Activated B cell treated with CpG ODN at 0.5 μM for 24 hours (primary cell): Measurements from ENCODE around the gene CHAT. TPM values are rescaled to one million over a fixed set of nuclear protein-coding genes. Genes with fewer than 3 reads are reported as not detected.

Source experiments
- ATAC-seq: fragments of 200-7000 bp; cut with Tn5 transposase; one replicate; pipeline ENCODE4 v1.10.0; 2021; ENCODE audit warnings: low read depth, mild to moderate bottlenecking, moderate library complexity
- CTCF ChIA-PET: fragments of 350-600 bp; sonication (Branson Sonifier 250); formaldehyde crosslinking; loops from one replicate; lab custom pipeline; 2021; ENCODE audit warnings: antibody characterized with exemption; lab: Charles Lee
- POLR2A ChIA-PET: fragments of 350-600 bp; sonication (Branson Sonifier 250); formaldehyde crosslinking; loops from one replicate; lab custom pipeline; 2021; ENCODE audit warnings: antibody characterized with exemption; lab: Charles Lee
- DNase-seq: peaks from one replicate; pipeline ENCODE4 v3.0.0; 2022
- H3K27ac Mint-ChIP-seq: one replicate; pipeline ENCODE4 v1.8.0; 2020; ENCODE audit warnings: mixed read lengths
- H3K27me3 Mint-ChIP-seq: one replicate; pipeline ENCODE4 v1.8.0; 2021; ENCODE audit warnings: mixed read lengths
- H3K36me3 Mint-ChIP-seq: one replicate; pipeline ENCODE4 v1.8.0; 2021; ENCODE audit warnings: low read depth, mixed read lengths
- H3K4me1 Mint-ChIP-seq: one replicate; pipeline ENCODE4 v1.8.0; 2021; ENCODE audit warnings: mixed read lengths
- H3K4me3 Mint-ChIP-seq: one replicate; pipeline ENCODE4 v1.8.0; 2020; ENCODE audit warnings: mild to moderate bottlenecking, mixed read lengths
- H3K9me3 Mint-ChIP-seq: one replicate; pipeline ENCODE4 v1.8.0; 2020; ENCODE audit warnings: mixed read lengths
- intact Hi-C: fragments of 100-400 bp; cut with micrococcal nuclease; formaldehyde crosslinking; loops from one replicate; pipeline ENCODE4 v1.15.1; 2024
- total RNA-seq: library from RNA; stranded (reverse); gene quantifications from 2 replicates; pipeline ENCODE4 v1.2.3, GENCODE V29; 2022
- TF ChIP-seq, protein P1 (sequence below): fragments of 200-600 bp; IDR thresholded peaks from one replicate; pipeline ENCODE4 v1.8.0; 2022; ENCODE audit warnings: antibody characterized with exemption, mild to moderate bottlenecking

The CHAT gene
- total RNA-seq, 1 donor from 2014 or later: not detected

DNA sequence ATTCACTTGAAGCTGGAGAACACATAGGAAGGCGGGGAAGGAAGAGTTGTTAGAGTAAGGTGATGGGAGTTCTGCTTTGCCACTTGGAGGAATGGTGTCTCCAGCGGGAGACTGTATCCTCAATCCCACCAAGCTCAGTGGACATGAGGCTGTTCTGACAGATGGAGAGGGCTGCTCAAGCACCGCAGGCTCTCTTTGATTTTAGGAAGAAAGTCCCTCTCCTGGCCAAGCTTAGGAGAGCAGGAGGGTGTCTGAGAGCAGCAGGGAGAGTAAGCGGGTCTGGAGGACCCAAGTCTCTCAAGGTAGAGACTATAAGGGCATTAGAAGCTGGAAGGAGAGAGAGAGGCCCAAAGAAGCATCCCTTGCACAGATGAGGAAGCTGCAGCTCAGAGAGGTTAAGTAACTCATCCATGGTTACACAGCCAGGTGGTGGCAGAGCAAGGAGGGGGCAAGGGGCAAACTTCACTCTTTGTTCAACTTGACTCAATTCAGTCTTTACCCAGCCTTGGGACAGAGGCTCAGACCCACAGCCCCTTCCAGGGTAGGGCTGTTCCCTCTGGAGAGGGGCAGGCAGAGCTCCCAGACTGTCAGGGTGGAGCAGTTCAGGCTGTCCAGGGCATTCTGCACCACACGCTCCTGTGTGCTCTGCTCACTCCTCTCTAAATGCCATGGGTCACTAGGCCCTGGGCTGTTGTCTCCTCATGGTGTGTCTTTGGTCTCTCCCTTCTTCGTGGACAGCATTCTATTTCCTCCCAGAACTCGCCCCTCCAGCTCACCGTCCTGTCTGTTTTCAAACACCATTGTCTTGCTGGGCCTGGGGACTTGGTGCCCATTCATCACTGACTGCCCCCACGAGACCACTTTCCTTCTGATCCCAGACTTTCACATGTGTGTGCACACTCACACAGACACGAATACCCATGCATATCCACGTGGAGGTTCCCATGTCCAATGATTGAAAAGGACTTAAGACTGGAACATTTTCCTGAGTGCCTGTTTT, 8.9 kb downstream of the CHAT start:
- H3K27me3 Mint-ChIP-seq: peaks cover 24% of the 10 kb centered on the region
- TF ChIP-seq, protein P1, sequence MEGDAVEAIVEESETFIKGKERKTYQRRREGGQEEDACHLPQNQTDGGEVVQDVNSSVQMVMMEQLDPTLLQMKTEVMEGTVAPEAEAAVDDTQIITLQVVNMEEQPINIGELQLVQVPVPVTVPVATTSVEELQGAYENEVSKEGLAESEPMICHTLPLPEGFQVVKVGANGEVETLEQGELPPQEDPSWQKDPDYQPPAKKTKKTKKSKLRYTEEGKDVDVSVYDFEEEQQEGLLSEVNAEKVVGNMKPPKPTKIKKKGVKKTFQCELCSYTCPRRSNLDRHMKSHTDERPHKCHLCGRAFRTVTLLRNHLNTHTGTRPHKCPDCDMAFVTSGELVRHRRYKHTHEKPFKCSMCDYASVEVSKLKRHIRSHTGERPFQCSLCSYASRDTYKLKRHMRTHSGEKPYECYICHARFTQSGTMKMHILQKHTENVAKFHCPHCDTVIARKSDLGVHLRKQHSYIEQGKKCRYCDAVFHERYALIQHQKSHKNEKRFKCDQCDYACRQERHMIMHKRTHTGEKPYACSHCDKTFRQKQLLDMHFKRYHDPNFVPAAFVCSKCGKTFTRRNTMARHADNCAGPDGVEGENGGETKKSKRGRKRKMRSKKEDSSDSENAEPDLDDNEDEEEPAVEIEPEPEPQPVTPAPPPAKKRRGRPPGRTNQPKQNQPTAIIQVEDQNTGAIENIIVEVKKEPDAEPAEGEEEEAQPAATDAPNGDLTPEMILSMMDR: no peak
- H3K36me3 Mint-ChIP-seq: no peaks in the 10 kb centered on the region

DNA sequence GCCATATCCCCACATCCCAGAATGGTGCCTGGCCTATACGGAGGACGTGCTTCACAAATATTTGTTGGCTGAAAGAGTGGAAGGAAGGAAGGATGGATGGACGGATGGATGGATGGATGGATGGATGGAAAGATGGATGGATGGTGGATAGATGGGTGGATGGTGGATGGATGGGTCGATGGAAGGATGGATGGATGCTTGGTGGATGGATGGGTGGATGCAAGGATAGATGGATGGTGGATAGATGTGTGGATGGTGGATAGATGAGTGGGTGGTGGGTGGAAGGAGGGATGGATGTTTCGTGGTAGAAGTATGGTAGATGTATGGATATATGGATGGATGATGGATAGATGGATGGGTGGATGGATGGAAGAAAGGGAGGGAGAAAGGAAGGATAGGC, 10.8 kb downstream of the CHAT start:
- ChIA-PET POLR2A (no interaction called here), CTCF (no interaction called here)
- peaks cover 5% of the 10 kb centered on the region for H3K27me3 Mint-ChIP-seq
- H3K4me3 Mint-ChIP-seq: no peak overlapping the region
- TF ChIP-seq, protein P1: no peak
- no peaks in the 10 kb centered on the region for H3K9me3 Mint-ChIP-seq
- no peak for DNase-seq
- intact Hi-C loops: no loop called here
- no peak overlapping the region for H3K27ac Mint-ChIP-seq
- no peak for ATAC-seq
- no peaks in the 10 kb centered on the region for H3K4me1 Mint-ChIP-seq
- no peaks in the 10 kb centered on the region for H3K36me3 Mint-ChIP-seq

More for the DNA sequence above, 8.9 kb downstream of the CHAT start:
- no peak overlapping the region for H3K27ac Mint-ChIP-seq
- intact Hi-C loops: no loop called here
- DNase-seq (no peak), ATAC-seq (no peak)
- no peaks in the 10 kb centered on the region for H3K4me1 Mint-ChIP-seq
- ChIA-PET CTCF (no interaction called here), POLR2A (no interaction called here)
- no peak overlapping the region for H3K4me3 Mint-ChIP-seq
- H3K9me3 Mint-ChIP-seq: no peaks in the 10 kb centered on the region

DNA sequence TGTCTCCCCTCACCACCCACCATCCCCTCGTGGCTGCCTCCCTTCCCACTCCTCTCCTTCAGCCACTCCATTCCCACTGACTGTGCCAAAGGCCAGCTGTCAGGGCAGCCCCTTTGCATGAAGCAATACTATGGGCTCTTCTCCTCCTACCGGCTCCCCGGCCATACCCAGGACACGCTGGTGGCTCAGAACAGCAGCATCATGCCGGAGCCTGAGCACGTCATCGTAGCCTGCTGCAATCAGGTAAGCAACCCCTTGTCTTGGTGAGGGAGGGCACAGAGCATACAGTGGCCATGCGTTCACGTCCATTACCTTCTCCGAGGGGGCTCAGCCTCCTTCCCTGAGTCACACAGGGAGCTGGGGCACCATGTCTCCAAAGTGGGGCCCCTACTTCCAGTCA, 11.6 kb downstream of the CHAT start:
- ChIA-PET POLR2A (no interaction called here), CTCF (no interaction called here)
- Mint-ChIP-seq H3K27me3 (no peaks in the 10 kb centered on the region), H3K4me1 (no peaks in the 10 kb centered on the region), H3K9me3 (no peaks in the 10 kb centered on the region), H3K27ac (no peak overlapping the region), H3K4me3 (no peak overlapping the region), H3K36me3 (no peaks in the 10 kb centered on the region)
- intact Hi-C loops: no loop called here
- DNase-seq: no peak
- TF ChIP-seq, protein P1: no peak
- no peak for ATAC-seq

DNA sequence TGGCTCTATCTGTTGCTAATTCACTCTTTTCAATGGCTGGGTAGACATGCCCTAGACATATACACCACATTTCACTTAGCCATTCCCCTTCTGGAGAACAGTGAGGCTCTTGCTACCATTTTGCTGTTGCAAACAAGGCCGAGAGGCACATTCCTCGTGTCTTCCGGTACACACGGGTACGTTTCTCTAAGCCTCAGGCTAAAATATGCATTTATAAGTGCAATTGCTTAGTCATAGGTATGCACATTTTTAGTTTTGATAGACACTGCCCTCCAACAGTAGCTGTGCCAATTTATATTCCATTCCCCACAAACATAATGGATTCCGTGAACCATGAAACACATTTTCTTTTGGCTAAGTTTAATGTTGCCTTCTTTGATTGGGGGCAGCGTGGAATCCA, 13.2 kb downstream of the CHAT start:
- POLR2A ChIA-PET: no interaction called here
- CTCF ChIA-PET: no interaction called here
- H3K27me3 Mint-ChIP-seq: no peaks in the 10 kb centered on the region
- TF ChIP-seq, protein P1: no peak
- no peak overlapping the region for H3K27ac Mint-ChIP-seq
- no peak overlapping the region for H3K4me3 Mint-ChIP-seq
- no peaks in the 10 kb centered on the region for H3K9me3 Mint-ChIP-seq
- no peak for ATAC-seq
- no peak for DNase-seq
- no peaks in the 10 kb centered on the region for H3K36me3 Mint-ChIP-seq
- H3K4me1 Mint-ChIP-seq: no peaks in the 10 kb centered on the region
- intact Hi-C loops: no loop called here

DNA sequence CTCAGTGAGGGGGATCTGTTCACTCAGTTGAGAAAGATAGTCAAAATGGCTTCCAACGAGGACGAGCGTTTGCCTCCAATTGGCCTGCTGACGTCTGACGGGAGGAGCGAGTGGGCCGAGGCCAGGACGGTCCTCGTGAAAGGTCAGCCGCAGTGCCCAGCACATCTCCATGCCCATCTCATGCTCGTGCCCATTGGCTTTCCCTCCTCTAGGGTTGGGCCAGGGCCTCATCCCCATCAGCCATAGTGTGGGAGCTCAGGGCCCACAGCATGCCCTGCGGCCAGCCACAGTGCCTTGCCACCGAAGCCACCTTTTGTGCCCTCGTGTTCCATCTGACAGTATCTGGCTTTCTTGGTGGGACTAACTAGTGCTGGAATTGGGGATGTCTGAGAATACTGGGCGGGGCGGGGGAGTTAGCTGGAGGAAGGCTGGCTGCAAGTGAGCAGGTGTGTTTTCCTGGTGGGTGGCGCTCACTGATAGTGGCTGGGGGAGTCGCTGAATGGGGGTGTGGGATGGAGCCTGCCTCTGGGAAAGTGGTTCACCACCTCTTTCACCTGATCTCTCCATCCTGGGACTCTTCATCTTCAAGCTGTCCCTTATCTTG, 13.9 kb downstream of the CHAT start:
- Mint-ChIP-seq H3K9me3 (no peaks in the 10 kb centered on the region), H3K4me3 (no peak overlapping the region), H3K4me1 (no peaks in the 10 kb centered on the region), H3K27me3 (no peaks in the 10 kb centered on the region), H3K27ac (no peak overlapping the region), H3K36me3 (no peaks in the 10 kb centered on the region)
- CTCF ChIA-PET: no interaction called here
- intact Hi-C loops: no loop called here
- ATAC-seq (no peak), DNase-seq (no peak)
- TF ChIP-seq, protein P1: no peak
- POLR2A ChIA-PET: no interaction called here
